Cardiac muscle cell (in vitro differentiated cells and primary cell): Measurements from ENCODE around the gene GPR180. TPM values are rescaled to one million over a fixed set of nuclear protein-coding genes. Genes with fewer than 3 reads are reported as not detected.

Experiments used
- DNase-seq, 2 donors: peaks; one replicate each; pipeline versions ENCODE4 v3.0.0 to v3.0.0-alpha.2; 2010 to 2017; ENCODE audit warnings: low read depth in 1 of 2, low spot score in 1 of 2
- H3K27ac ChIP-seq: fragments of 200-600 bp; sonication (generic); 2 replicates; pipeline ENCODE4 v1.5.1; 2016
- H3K27me3 ChIP-seq: fragments of 200-600 bp; sonication (generic); 2 replicates; pipeline ENCODE4 v1.6.0; 2016; ENCODE audit warnings: control low read depth
- H3K36me3 ChIP-seq: fragments of 200-600 bp; sonication (generic); 2 replicates; pipeline ENCODE4 v1.5.1; 2016; ENCODE audit warnings: control low read depth
- H3K4me1 ChIP-seq: fragments of 200-600 bp; sonication (generic); 2 replicates; pipeline ENCODE4 v1.8.1; 2017; ENCODE audit warnings: low read depth, mild to moderate bottlenecking, mixed run types
- H3K4me3 ChIP-seq: fragments of 200-600 bp; sonication (generic); 2 replicates; pipeline ENCODE4 v1.5.1; 2016; ENCODE audit warnings: mild to moderate bottlenecking
- H3K9me3 ChIP-seq: fragments of 200-600 bp; sonication (generic); 2 replicates; pipeline ENCODE4 v1.5.1; 2017; ENCODE audit warnings: low read depth, mild to moderate bottlenecking, control low read depth
- CTCF ChIP-seq: IDR thresholded peaks from 2 replicates; pipeline ENCODE4 v1.5.1; 2012; ENCODE audit warnings: low read depth, mild to moderate bottlenecking, low read length
- polyA plus RNA-seq: library from polyadenylated mRNA; unstranded; fragments of >200 nt; fragmentation: Nextera tagmentation; extraction: Ambion mirVana; gene quantifications from 2 replicates; pipeline ENCODE4 v1.2.1, GENCODE V29; 2016
- total RNA-seq: library from RNA; depleted of rRNA; stranded (reverse); fragments of >200 nt; gene quantifications from 2 replicates; pipeline ENCODE4 v1.2.3, GENCODE V29; 2016

Gene GPR180
- total and polyA plus RNA-seq, 2 experiments from 2014 or later, result 4.1 TPM

GRCh38 chr13:94567581-94567980 is 34.1 kb upstream of the GPR180 start:
- DNase-seq, result no peak
- Histone ChIP-seq H3K4me1 (no peaks in the 10 kb centered on the region), H3K4me3 (no peak overlapping the region), H3K36me3 (peaks cover 12% of the 10 kb centered on the region), H3K27ac (no peak overlapping the region), H3K9me3 (no peaks in the 10 kb centered on the region), H3K27me3 (no peaks in the 10 kb centered on the region)
- no peak for TF ChIP-seq CTCF

- Histone ChIP-seq H3K36me3 (peaks cover 14% of the 10 kb centered on the region), H3K4me1 (no peaks in the 10 kb centered on the region), H3K27me3 (no peaks in the 10 kb centered on the region), H3K9me3 (no peaks in the 10 kb centered on the region), H3K4me3 (no peak overlapping the region), H3K27ac (no peak overlapping the region)
- TF ChIP-seq CTCF, result no peak
- DNase-seq, result no peak
Observed at GRCh38 chr13:94568443-94568842, 33.2 kb upstream of the GPR180 start.

GRCh38 chr13:94569615-94570014 is 32.0 kb upstream of the GPR180 start:
- no peak overlapping the region for H3K4me3 ChIP-seq
- H3K9me3 ChIP-seq, result no peaks in the 10 kb centered on the region
- peaks cover 20% of the 10 kb centered on the region for H3K36me3 ChIP-seq
- H3K27ac ChIP-seq, result no peak overlapping the region
- TF ChIP-seq CTCF, result no peak
- no peak for DNase-seq
- H3K27me3 ChIP-seq, result no peaks in the 10 kb centered on the region
- H3K4me1 ChIP-seq, result no peaks in the 10 kb centered on the region

- TF ChIP-seq CTCF, result no peak
- H3K27me3 ChIP-seq, result no peaks in the 10 kb centered on the region
- H3K9me3 ChIP-seq, result no peaks in the 10 kb centered on the region
- no peak overlapping the region for H3K4me3 ChIP-seq
- DNase-seq, result no peak
- H3K36me3 ChIP-seq, result peaks cover 74% of the 10 kb centered on the region
- no peaks in the 10 kb centered on the region for H3K4me1 ChIP-seq
- H3K27ac ChIP-seq, result no peak overlapping the region
Observed at GRCh38 chr13:94579063-94579462, 22.6 kb upstream of the GPR180 start.

GRCh38 chr13:94583926-94584325 is 17.7 kb upstream of the GPR180 start:
- no peaks in the 10 kb centered on the region for H3K9me3 ChIP-seq
- peaks cover 39% of the 10 kb centered on the region for H3K36me3 ChIP-seq
- peak in 1 of 2 donors; percentile 8 for DNase-seq
- H3K27ac ChIP-seq, result no peak overlapping the region
- H3K4me3 ChIP-seq, result no peak overlapping the region
- H3K4me1 ChIP-seq, result no peaks in the 10 kb centered on the region
- no peak for TF ChIP-seq CTCF
- H3K27me3 ChIP-seq, result no peaks in the 10 kb centered on the region
